Stomach (tissue), 9 donors: ENCODE results near the gene VANGL1. TPM values are rescaled to one million over a fixed set of nuclear protein-coding genes. Genes with fewer than 3 reads are reported as not detected.

ENCODE experiments used
- DNase-seq, 2 donors: peaks; one replicate each; pipeline versions ENCODE4 v3.0.0 to v3.0.0-alpha.2; 2013 to 2019
- H3K27ac ChIP-seq, 5 donors: fragments of 200-600 bp in 4 of 5; sonication (generic) in 4 of 5; one replicate each; pipeline ENCODE4 v1.5.1; 2013 to 2019; ENCODE audit warnings: mild to moderate bottlenecking in 1 of 5, moderate library complexity in 1 of 5
- H3K27me3 ChIP-seq, 3 donors: fragments of 200-600 bp; sonication (generic); one replicate each; pipeline ENCODE4 v1.5.1; 2017 to 2019; ENCODE audit warnings: mixed run types in 1 of 3
- H3K36me3 ChIP-seq, 4 donors: fragments of 200-600 bp; sonication (generic); 1 replicate in 3 of 4; 2 replicates in 1 of 4; pipeline ENCODE4 v1.5.1; 2016 to 2019
- H3K4me1 ChIP-seq, 4 donors: fragments of 200-600 bp; sonication (generic); one replicate each; pipeline ENCODE4 v1.5.1; 2016 to 2019
- H3K4me3 ChIP-seq, 4 donors: fragments of 200-600 bp; sonication (generic) in 3 of 4; one replicate each; pipeline ENCODE4 v1.5.1; 2016 to 2019; ENCODE audit warnings: mild to moderate bottlenecking in 1 of 4
- H3K9me3 ChIP-seq, 4 donors: fragments of 200-600 bp; sonication (generic); one replicate each; pipeline ENCODE4 v1.5.1; 2016 to 2019
- EP300 ChIP-seq: sonication (generic); formaldehyde crosslinking; IDR thresholded peaks from one replicate; pipeline ENCODE4 v1.6.1; 2017; ENCODE audit warnings: antibody characterized with exemption
- POLR2A ChIP-seq, 4 donors: fragments of 450-650 bp; IDR thresholded peaks; one replicate each; pipeline ENCODE4 v1.6.1; 2016; ENCODE audit warnings: antibody characterized with exemption in 4 of 4, control low read depth in 2 of 4, mild to moderate bottlenecking in 1 of 4, moderate library complexity in 1 of 4
- POLR2AphosphoS5 ChIP-seq, 3 donors: sonication (generic); formaldehyde crosslinking; IDR thresholded peaks; one replicate each; pipeline ENCODE4 v1.6.1; 2016; ENCODE audit warnings: antibody characterized with exemption in 3 of 3
- WGBS, 5 donors: extraction: QIAGEN DNeasy Blood & Tissue Kit in 3 of 5; methylation state at CpG; one replicate each; pipeline versions ENCODE4 v1.1.5 to v1.1.7; 2013 to 2018; 5-methylcytosine and 5-hydroxymethylcytosine counted together
- intact Hi-C: fragments of 100-400 bp; cut with DNase I; formaldehyde crosslinking; loops from one replicate; pipeline ENCODE4 v1.15.1; 2023; ENCODE audit warnings: low total_unique reads
- polyA plus RNA-seq, 3 donors: library from polyadenylated mRNA; stranded (reverse); fragments of 200-250 nt; gene quantifications; one replicate each; pipeline ENCODE4 v1.2.3, GENCODE V29; 2013
- total RNA-seq, 5 donors: library from RNA; depleted of rRNA; stranded (reverse); fragments of >200 nt; gene quantifications; one replicate each; pipeline versions ENCODE4 v1.1.0 to v1.2.3, GENCODE V29; 2014 to 2016
- TF ChIP-seq, protein P1 (sequence below), 7 experiments: fragments of 450-650 bp in 4 of 7; fragments of 200-600 bp in 3 of 7; sonication (generic) in 3 of 7; IDR thresholded peaks; one replicate each; pipeline ENCODE4 v1.5.1; 2016 to 2019; ENCODE audit warnings: antibody characterized with exemption in 7 of 7, control low read depth in 2 of 7, mild to moderate bottlenecking in 1 of 7
- donor health status: healthy with polysubstance abuse.
- donor health status: Bipolar disorder and iron deficiency.
- donor health status: healthy.

Gene VANGL1
- total and polyA plus RNA-seq, 8 donors, result 1.4 to 9.4 (median 4.7) TPM

DNA sequence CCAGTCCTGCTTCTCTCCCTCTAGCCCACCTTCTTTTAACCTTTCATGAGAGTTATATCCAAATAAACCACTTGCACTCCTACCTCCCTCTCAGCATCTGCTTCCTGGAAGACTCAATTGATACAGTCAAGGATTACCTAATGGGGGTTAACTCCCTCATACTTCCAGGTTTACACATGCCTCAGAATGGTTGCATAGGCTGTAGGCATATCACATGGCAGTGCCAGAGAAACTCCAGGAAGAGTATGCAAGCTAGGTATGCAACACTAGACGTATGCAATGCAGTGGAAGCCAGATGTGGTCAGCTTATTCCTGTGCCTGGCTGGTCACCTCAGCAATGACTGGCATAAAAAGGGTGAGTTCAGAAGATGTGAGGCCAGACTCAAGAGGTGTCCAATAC, 32.7 kb upstream of the VANGL1 start:
- 64 to 84% (median 77%) methylated on average over 1 of the region's 1 CpG for WGBS, 5 donors
- no peak for DNase-seq
- no peaks in the 10 kb centered on the region for H3K4me1 ChIP-seq
- intact Hi-C loops, result no loop called here
- H3K9me3 ChIP-seq, result no peaks in the 10 kb centered on the region
- no peaks in the 10 kb centered on the region for H3K36me3 ChIP-seq
- no peak overlapping the region for H3K27ac ChIP-seq
- no peaks in the 10 kb centered on the region for H3K27me3 ChIP-seq
- H3K4me3 ChIP-seq, result no peak overlapping the region
- TF ChIP-seq POLR2AphosphoS5 (IDR thresholded peaks at IDR 0.05) (no peak), POLR2A (IDR thresholded peaks at IDR 0.05) (no peak), EP300 (no peak)
- TF ChIP-seq, protein P1, sequence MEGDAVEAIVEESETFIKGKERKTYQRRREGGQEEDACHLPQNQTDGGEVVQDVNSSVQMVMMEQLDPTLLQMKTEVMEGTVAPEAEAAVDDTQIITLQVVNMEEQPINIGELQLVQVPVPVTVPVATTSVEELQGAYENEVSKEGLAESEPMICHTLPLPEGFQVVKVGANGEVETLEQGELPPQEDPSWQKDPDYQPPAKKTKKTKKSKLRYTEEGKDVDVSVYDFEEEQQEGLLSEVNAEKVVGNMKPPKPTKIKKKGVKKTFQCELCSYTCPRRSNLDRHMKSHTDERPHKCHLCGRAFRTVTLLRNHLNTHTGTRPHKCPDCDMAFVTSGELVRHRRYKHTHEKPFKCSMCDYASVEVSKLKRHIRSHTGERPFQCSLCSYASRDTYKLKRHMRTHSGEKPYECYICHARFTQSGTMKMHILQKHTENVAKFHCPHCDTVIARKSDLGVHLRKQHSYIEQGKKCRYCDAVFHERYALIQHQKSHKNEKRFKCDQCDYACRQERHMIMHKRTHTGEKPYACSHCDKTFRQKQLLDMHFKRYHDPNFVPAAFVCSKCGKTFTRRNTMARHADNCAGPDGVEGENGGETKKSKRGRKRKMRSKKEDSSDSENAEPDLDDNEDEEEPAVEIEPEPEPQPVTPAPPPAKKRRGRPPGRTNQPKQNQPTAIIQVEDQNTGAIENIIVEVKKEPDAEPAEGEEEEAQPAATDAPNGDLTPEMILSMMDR (IDR thresholded peaks at IDR 0.05), result no peak

DNA sequence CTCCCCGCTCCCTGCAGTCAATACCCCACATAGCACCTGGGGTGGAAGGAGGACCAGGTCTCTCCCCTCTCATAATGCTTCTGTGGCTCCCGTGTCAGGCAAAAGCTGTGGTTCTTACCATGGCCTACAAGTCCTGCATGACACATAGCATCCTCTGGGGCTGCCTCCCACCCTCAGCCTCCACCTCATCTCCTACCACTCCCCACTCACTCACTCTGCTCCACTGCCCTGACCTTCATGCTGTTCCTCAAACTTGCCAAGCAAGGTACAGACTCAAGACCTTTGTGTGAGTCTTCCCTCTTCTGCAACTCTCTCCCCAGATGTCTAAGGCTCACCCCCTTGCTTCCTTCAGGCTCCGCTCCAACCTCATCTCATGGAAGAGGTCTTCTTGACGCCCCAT, 28.0 kb upstream of the VANGL1 start:
- 82 to 94% (median 90%) methylated on average over 4 of the region's 4 CpGs for WGBS, 5 donors
- Histone ChIP-seq H3K4me1 (no peaks in the 10 kb centered on the region), H3K27ac (no peak overlapping the region), H3K9me3 (no peaks in the 10 kb centered on the region), H3K4me3 (no peak overlapping the region), H3K27me3 (no peaks in the 10 kb centered on the region), H3K36me3 (no peaks in the 10 kb centered on the region)
- TF ChIP-seq POLR2AphosphoS5 (IDR thresholded peaks at IDR 0.05) (no peak), POLR2A (IDR thresholded peaks at IDR 0.05) (no peak), EP300 (no peak)
- TF ChIP-seq, protein P1 (IDR thresholded peaks at IDR 0.05), result no peak
- DNase-seq, result no peak
- intact Hi-C loops, result loop anchor here (5.0 to 10.0 kb wide), 2 partner anchors 91 to 154 kb away; partner anchors contain the start of gene CASQ2

DNA sequence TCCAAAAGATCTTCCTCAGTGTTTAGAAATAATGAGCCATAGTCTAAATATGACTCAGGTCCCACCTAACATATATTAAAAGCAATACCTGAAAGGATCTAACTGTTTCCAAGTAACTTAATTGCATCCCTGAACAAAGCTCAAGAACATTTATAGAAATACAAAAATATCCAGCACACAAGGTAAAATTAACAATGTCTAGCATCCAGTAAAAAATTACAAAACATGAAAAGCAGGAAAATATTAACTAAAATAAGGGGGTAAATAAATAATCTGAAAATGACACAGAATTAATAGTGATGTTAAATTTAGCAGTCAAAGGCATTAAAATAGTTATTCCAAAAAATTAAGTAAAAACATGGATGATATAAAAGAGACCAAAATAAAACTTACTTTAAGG, 21.3 kb upstream of the VANGL1 start:
- H3K9me3 ChIP-seq, result peaks cover 0 to 19% (median 13%) of the 10 kb centered on the region in 4 donors
- intact Hi-C loops, result no loop called here
- H3K4me3 ChIP-seq, result no peak overlapping the region
- H3K27ac ChIP-seq, result no peak overlapping the region
- TF ChIP-seq, protein P1 (IDR thresholded peaks at IDR 0.05), result no peak
- no peak for TF ChIP-seq EP300
- no peak for TF ChIP-seq POLR2A (IDR thresholded peaks at IDR 0.05)
- no peak for TF ChIP-seq POLR2AphosphoS5 (IDR thresholded peaks at IDR 0.05)
- DNase-seq, result no peak
- no peaks in the 10 kb centered on the region for H3K4me1 ChIP-seq
- no peaks in the 10 kb centered on the region for H3K36me3 ChIP-seq
- no peaks in the 10 kb centered on the region for H3K27me3 ChIP-seq

DNA sequence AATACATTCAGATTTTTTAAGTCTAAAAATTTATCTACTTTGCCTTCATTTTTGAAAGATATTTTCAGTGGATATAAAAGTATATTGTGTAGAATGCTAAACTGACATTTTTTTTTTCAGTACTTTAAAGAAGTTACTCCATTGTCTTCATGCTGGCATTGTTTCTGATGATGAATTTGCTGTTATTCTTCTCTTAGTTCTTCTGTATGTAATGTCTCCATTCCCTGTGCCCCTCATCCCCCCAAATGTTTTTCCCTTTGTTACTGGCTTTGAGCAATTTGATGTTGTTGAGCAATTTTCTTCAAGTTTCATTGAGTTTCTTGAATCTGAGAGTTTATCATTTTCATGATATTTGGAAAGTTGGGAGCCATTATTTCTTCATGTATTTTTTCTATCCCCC, 20.8 kb upstream of the VANGL1 start:
- no peak for TF ChIP-seq EP300
- TF ChIP-seq, protein P1 (IDR thresholded peaks at IDR 0.05), result no peak
- TF ChIP-seq POLR2A (IDR thresholded peaks at IDR 0.05), result no peak
- TF ChIP-seq POLR2AphosphoS5 (IDR thresholded peaks at IDR 0.05), result no peak
- no peak for DNase-seq
- Histone ChIP-seq H3K27me3 (no peaks in the 10 kb centered on the region), H3K27ac (no peak overlapping the region), H3K9me3 (peaks cover 0 to 19% (median 13%) of the 10 kb centered on the region in 4 donors), H3K4me1 (no peaks in the 10 kb centered on the region), H3K36me3 (no peaks in the 10 kb centered on the region), H3K4me3 (no peak overlapping the region)
- intact Hi-C loops, result no loop called here
